Measurements from ENCODE around the gene PPP1R3G.

PPP1R3G gene

GRCh38 chr6:5072440-5072839 lies 12.7 kb upstream of the PPP1R3G start:
- no peak for DNase-seq (ENCODE audit: low read depth)

GRCh38 chr6:5073992-5074391 lies 11.1 kb upstream of the PPP1R3G start:
- DNase-seq (ENCODE audit: low read depth): no peak

GRCh38 chr6:5076931-5077330 lies 8.2 kb upstream of the PPP1R3G start:
- no peak for DNase-seq (ENCODE audit: low read depth)

- no peak for DNase-seq (ENCODE audit: low read depth)
These were observed 6.9 kb upstream of the PPP1R3G start for GRCh38 chr6:5078121-5078669.

GRCh38 chr6:5079692-5080091 lies 5.4 kb upstream of the PPP1R3G start:
- no peak for DNase-seq (ENCODE audit: low read depth)

- DNase-seq (ENCODE audit: low read depth): no peak
These were observed 4.6 kb upstream of the PPP1R3G start for GRCh38 chr6:5080574-5080973.

GRCh38 chr6:5081182-5081581 lies 4.0 kb upstream of the PPP1R3G start:
- no peak for DNase-seq (ENCODE audit: low read depth)

- DNase-seq (ENCODE audit: low read depth): no peak
These were observed 3.2 kb upstream of the PPP1R3G start for GRCh38 chr6:5081955-5082354.

GRCh38 chr6:5082487-5083306 lies 2.4 kb upstream of the PPP1R3G start:
- no peak for DNase-seq (ENCODE audit: low read depth)

- DNase-seq (ENCODE audit: low read depth): no peak
These were observed 1.9 kb upstream of the PPP1R3G start for GRCh38 chr6:5083307-5083583.

- DNase-seq (ENCODE audit: low read depth): no peak
These were observed 1.3 kb upstream of the PPP1R3G start for GRCh38 chr6:5083813-5084359.

- DNase-seq (ENCODE audit: low read depth): no peak
These were observed 771 bp upstream of the PPP1R3G start for GRCh38 chr6:5084360-5084780.

- no peak for DNase-seq (ENCODE audit: low read depth)
These were observed 630 bp downstream of the PPP1R3G start for GRCh38 chr6:5085648-5086293.

GRCh38 chr6:5086294-5086890 lies 1.3 kb downstream of the PPP1R3G start:
- DNase-seq (ENCODE audit: low read depth): no peak

GRCh38 chr6:5087389-5087788 lies 2.2 kb downstream of the PPP1R3G start:
- no peak for DNase-seq (ENCODE audit: low read depth)

GRCh38 chr6:5088780-5089179 lies 3.6 kb downstream of the PPP1R3G start:
- no peak for DNase-seq (ENCODE audit: low read depth)

GRCh38 chr6:5089481-5090438 lies 4.6 kb downstream of the PPP1R3G start:
- DNase-seq (ENCODE audit: low read depth): no peak

- no peak for DNase-seq (ENCODE audit: low read depth)
These were observed 5.5 kb downstream of the PPP1R3G start for GRCh38 chr6:5090603-5091002.

GRCh38 chr6:5091210-5092069 lies 6.3 kb downstream of the PPP1R3G start:
- no peak for DNase-seq (ENCODE audit: low read depth)

- DNase-seq (ENCODE audit: low read depth): no peak
These were observed 8.3 kb downstream of the PPP1R3G start for GRCh38 chr6:5093231-5094015.

All from T-helper 22 cell (primary cell).